Measurements from ENCODE around the gene ZMIZ1.

The ZMIZ1 gene

DNA sequence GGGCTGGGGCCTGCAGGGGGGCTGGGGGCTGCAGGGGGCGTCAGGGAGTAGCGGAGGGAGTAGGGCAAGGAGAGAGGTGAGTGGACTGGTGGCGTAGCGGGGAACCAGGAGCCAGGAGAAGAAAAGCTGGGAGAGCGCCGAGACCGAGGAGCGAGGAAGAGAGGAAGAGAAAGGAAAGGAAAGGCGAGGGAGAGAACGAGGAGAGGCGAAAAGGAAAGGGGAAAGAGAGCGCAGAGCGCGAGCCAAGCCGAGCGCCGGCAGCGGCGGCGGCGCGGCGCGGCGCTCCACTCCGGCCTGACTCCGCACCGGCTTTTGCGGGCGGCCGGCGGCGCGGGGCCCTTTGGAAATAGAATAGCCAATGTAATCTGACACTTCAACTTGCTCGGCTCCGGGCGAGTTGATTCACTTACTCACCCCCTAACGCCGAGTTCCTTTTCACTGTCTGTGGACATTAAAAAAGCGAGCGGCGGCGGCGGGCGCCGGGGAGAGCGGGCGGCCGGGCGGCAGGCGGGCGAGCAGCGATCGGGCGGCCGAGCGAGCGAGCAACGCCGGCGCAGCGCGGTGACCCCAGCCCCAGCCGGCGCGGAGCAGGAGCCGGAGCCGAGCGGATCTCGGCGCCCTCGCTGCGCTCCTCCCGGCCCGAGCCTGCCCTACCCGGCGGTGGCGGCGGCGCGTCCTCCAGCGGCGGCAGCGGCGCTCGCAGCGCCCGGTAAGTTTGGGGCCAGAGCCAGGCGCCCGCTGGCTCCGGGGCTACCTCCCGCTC, at the start of gene ZMIZ1 (continued):
- TF ChIP-seq, protein P1, sequence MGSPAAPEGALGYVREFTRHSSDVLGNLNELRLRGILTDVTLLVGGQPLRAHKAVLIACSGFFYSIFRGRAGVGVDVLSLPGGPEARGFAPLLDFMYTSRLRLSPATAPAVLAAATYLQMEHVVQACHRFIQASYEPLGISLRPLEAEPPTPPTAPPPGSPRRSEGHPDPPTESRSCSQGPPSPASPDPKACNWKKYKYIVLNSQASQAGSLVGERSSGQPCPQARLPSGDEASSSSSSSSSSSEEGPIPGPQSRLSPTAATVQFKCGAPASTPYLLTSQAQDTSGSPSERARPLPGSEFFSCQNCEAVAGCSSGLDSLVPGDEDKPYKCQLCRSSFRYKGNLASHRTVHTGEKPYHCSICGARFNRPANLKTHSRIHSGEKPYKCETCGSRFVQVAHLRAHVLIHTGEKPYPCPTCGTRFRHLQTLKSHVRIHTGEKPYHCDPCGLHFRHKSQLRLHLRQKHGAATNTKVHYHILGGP (tag by site-specific recombination; IDR thresholded peaks at IDR 0.05), result no peak
- TF ChIP-seq ZNF501 (tag by site-specific recombination; IDR thresholded peaks at IDR 0.05), result no peak
- no peak for TF ChIP-seq ZNF146 (tag by site-specific recombination; IDR thresholded peaks at IDR 0.05)
- peak; percentile 35; the same call in 1 of the 2 replicates for TF ChIP-seq GLIS1 (tag by site-specific recombination; IDR thresholded peaks at IDR 0.05)
- no peak for TF ChIP-seq ZSCAN16 (tag by site-specific recombination; IDR thresholded peaks at IDR 0.05)
- no peak for TF ChIP-seq ZNF701 (tag by site-specific recombination; IDR thresholded peaks at IDR 0.05)
- TF ChIP-seq, protein P2, sequence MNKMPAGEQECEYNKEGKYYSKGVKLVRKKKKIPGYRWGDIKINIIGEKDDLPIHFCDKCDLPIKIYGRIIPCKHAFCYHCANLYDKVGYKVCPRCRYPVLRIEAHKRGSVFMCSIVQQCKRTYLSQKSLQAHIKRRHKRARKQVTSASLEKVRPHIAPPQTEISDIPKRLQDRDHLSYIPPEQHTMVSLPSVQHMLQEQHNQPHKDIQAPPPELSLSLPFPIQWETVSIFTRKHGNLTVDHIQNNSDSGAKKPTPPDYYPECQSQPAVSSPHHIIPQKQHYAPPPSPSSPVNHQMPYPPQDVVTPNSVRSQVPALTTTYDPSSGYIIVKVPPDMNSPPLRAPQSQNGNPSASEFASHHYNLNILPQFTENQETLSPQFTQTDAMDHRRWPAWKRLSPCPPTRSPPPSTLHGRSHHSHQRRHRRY (tag by site-specific recombination; IDR thresholded peaks at IDR 0.05), result no peak
- TF ChIP-seq, protein P3, sequence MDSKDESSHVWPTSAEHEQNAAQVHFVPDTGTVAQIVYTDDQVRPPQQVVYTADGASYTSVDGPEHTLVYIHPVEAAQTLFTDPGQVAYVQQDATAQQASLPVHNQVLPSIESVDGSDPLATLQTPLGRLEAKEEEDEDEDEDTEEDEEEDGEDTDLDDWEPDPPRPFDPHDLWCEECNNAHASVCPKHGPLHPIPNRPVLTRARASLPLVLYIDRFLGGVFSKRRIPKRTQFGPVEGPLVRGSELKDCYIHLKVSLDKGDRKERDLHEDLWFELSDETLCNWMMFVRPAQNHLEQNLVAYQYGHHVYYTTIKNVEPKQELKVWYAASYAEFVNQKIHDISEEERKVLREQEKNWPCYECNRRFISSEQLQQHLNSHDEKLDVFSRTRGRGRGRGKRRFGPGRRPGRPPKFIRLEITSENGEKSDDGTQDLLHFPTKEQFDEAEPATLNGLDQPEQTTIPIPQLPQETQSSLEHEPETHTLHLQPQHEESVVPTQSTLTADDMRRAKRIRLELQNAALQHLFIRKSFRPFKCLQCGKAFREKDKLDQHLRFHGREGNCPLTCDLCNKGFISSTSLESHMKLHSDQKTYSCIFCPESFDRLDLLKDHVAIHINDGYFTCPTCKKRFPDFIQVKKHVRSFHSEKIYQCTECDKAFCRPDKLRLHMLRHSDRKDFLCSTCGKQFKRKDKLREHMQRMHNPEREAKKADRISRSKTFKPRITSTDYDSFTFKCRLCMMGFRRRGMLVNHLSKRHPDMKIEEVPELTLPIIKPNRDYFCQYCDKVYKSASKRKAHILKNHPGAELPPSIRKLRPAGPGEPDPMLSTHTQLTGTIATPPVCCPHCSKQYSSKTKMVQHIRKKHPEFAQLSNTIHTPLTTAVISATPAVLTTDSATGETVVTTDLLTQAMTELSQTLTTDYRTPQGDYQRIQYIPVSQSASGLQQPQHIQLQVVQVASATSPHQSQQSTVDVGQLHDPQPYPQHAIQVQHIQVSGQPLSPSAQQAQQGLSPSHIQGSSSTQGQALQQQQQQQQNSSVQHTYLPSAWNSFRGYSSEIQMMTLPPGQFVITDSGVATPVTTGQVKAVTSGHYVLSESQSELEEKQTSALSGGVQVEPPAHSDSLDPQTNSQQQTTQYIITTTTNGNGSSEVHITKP (tag by site-specific recombination; IDR thresholded peaks at IDR 0.05), result peak; percentile 65
- TF ChIP-seq ZNF624 (tag by site-specific recombination; IDR thresholded peaks at IDR 0.05), result no peak
- TF ChIP-seq ZNF10 (tag by site-specific recombination; IDR thresholded peaks at IDR 0.05), result no peak
- TF ChIP-seq HOXA7 (CRISPR knock-in tag; IDR thresholded peaks at IDR 0.05; ENCODE audit: borderline replicate concordance), result no peak
- TF ChIP-seq, protein P4, sequence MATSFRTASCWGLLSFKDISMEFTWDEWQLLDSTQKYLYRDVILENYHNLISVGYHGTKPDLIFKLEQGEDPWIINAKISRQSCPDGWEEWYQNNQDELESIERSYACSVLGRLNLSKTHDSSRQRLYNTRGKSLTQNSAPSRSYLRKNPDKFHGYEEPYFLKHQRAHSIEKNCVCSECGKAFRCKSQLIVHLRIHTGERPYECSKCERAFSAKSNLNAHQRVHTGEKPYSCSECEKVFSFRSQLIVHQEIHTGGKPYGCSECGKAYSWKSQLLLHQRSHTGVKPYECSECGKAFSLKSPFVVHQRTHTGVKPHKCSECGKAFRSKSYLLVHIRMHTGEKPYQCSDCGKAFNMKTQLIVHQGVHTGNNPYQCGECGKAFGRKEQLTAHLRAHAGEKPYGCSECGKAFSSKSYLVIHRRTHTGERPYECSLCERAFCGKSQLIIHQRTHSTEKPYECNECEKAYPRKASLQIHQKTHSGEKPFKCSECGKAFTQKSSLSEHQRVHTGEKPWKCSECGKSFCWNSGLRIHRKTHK (tag by site-specific recombination; IDR thresholded peaks at IDR 0.05), result no peak
- TF ChIP-seq ZNF514 (tag by site-specific recombination; IDR thresholded peaks at IDR 0.05), result no peak
- TF ChIP-seq, protein P5, sequence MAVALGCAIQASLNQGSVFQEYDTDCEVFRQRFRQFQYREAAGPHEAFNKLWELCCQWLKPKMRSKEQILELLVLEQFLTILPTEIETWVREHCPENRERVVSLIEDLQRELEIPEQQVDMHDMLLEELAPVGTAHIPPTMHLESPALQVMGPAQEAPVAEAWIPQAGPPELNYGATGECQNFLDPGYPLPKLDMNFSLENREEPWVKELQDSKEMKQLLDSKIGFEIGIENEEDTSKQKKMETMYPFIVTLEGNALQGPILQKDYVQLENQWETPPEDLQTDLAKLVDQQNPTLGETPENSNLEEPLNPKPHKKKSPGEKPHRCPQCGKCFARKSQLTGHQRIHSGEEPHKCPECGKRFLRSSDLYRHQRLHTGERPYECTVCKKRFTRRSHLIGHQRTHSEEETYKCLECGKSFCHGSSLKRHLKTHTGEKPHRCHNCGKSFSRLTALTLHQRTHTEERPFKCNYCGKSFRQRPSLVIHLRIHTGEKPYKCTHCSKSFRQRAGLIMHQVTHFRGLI (tag by site-specific recombination; IDR thresholded peaks at IDR 0.05), result no peak
- TF ChIP-seq, protein P6, sequence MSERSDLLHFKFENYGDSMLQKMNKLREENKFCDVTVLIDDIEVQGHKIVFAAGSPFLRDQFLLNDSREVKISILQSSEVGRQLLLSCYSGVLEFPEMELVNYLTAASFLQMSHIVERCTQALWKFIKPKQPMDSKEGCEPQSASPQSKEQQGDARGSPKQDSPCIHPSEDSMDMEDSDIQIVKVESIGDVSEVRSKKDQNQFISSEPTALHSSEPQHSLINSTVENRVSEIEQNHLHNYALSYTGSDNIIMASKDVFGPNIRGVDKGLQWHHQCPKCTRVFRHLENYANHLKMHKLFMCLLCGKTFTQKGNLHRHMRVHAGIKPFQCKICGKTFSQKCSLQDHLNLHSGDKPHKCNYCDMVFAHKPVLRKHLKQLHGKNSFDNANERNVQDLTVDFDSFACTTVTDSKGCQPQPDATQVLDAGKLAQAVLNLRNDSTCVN (tag by site-specific recombination; optimal IDR thresholded peaks at IDR 0.05), result peak; percentile 68
- no peak for TF ChIP-seq ZNF214 (tag by site-specific recombination; IDR thresholded peaks at IDR 0.05; ENCODE audit: borderline replicate concordance)
- peak; percentile 3; the same call in 1 of the 2 replicates for TF ChIP-seq ZFHX2 (tag by site-specific recombination; conservative IDR thresholded peaks at IDR 0.05)
- no peak for TF ChIP-seq HOXC10 (CRISPR knock-in tag; IDR thresholded peaks at IDR 0.05)
- TF ChIP-seq ZNF677 (tag by site-specific recombination; IDR thresholded peaks at IDR 0.05), result no peak
- TF ChIP-seq ZBTB48 (tag by site-specific recombination; IDR thresholded peaks at IDR 0.05), result 0 out of 2 replicates have a peak, but pooled peaks have one; percentile 27
- TF ChIP-seq GFI1B (tag by site-specific recombination; IDR thresholded peaks at IDR 0.05), result no peak
- no peak for TF ChIP-seq ZNF311 (tag by site-specific recombination; IDR thresholded peaks at IDR 0.05; ENCODE audit: borderline replicate concordance)
- TF ChIP-seq ZNF791 (tag by site-specific recombination; IDR thresholded peaks at IDR 0.05), result no peak
- TF ChIP-seq, protein P7, sequence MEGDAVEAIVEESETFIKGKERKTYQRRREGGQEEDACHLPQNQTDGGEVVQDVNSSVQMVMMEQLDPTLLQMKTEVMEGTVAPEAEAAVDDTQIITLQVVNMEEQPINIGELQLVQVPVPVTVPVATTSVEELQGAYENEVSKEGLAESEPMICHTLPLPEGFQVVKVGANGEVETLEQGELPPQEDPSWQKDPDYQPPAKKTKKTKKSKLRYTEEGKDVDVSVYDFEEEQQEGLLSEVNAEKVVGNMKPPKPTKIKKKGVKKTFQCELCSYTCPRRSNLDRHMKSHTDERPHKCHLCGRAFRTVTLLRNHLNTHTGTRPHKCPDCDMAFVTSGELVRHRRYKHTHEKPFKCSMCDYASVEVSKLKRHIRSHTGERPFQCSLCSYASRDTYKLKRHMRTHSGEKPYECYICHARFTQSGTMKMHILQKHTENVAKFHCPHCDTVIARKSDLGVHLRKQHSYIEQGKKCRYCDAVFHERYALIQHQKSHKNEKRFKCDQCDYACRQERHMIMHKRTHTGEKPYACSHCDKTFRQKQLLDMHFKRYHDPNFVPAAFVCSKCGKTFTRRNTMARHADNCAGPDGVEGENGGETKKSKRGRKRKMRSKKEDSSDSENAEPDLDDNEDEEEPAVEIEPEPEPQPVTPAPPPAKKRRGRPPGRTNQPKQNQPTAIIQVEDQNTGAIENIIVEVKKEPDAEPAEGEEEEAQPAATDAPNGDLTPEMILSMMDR (tag by site-specific recombination; IDR thresholded peaks at IDR 0.05), result peak; percentile 70
- TF ChIP-seq ZNF76 (tag by site-specific recombination; IDR thresholded peaks at IDR 0.05; ENCODE audit: borderline replicate concordance, low read depth), result no peak
- no peak for TF ChIP-seq BCL11A (tag by site-specific recombination; IDR thresholded peaks at IDR 0.05; ENCODE audit: low read depth)

Data from HEK293 (cell line).